ENCODE data around the gene ORM1.

ORM1 gene

DNA sequence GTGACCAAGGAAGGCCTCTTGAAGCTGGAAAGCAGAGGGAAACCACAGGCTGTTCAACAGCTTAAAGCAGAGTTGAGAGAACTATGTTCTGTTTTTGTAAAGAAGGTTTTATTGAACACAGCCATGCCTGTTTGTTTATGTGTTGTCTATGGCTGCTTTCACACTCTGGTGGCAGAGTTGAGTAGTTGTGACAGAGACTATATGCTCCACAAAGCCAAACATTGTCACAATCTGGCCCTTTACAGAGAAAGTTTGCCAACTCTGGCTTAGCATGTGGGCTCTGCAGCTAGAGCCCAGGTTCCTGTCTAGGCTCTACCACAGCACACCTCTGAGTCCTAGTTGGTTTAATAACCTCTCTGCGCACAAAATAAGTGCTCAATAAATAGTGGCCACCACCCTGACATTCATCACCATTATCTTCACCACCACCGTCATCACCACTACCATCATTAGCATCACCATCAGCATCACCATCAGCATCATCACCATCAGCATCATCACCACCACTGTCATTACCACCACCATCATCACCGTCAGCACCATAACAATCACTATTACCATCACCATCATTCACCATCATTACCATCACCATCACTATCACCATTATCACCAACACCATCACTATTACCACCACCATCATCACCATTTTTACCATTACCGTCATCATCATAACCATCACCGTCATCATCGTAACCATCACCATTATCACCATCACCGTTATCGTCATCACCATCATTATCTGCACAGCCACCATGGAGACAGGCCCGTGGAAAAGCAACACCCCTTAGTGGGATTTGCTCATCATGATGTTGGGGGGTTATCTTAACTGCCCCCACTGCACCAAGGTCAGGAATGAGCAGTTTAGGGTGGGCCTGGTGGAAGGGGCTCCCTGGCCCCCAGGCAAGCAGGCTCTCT is 46.6 kb downstream of the ORM1 start:
- peak; percentile 39 for DNase-seq

DNA sequence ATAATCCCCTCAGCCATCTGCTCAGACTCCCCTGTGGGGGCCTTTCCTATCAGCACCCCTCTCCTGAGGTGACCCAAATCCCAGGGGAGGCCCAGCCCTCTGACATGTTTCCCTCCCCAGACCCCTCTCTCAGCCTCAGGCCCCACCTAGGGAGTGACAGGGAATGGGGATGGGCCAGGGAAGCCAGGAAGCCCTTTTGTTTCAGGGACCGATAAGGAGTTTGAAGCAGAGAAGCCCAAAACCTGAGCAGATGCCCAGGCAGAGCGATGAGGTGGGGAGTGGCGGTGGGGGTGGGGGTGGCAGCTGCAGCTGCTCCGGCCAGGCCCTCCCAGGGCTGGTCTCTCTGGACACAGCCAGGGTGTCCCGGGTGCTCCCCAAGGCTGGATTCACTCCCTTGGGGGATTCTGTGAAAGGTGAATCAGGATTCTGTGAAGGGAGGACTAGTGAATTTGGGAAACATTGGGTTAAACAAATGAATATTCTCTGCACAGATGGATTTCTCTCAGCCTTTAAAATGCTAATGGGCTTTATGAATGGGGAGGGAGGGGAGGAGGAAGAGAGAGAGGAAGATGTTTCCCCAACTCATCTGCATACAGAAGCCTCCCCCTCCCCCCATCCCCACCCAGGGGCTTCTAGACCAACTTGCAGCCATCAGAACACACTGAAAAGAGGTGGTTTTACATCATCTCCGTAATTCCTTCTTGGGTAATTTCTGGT is 47.5 kb downstream of the ORM1 start:
- no peak for DNase-seq

DNA sequence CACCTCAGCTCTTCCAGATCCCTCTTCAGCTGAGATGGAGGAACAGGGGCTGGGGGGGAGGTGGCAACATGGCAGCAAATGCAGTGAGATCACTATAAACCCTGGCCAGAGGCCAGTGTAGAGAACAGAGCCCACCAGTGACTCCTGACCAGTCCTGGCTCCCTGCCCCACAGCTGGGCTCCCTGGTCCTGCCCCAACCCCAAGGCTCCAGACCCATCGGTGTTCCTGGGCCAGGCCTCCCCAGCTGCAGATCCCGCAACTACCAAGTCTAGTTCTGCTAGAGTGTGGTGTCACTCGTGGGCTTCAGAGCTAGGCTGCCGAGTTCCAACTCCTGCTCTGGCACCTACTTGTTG is 48.0 kb downstream of the ORM1 start:
- DNase-seq = no peak

DNA sequence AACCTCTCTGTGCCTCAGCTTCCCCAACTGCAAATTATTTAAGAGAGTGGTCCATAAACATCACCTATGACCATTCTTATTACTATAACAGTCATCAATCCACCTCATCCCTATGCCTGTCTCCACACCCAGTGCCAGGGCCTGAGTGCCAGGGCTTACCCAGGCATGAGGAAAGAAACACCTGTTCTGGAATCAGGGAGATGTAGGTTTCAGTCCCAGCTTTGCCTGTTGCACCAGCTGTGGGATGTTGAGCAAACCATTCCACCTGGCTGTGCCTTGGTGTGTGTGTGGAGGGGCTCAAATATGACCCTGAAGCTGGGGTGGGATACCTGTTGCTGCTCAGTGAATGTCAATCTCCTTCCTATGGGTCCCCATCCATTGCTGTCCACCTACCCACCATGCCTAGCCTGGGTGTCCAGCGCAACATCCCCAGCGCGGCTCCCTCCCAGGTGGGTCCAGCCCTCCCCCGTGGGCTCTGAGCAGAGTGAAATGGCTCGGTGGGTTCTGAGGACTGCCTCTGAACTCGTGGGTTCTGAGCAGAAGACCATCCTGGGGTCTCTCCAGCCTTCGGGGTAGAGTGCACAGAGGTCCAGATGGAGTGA is 48.5 kb downstream of the ORM1 start:
- no peak for DNase-seq

DNA sequence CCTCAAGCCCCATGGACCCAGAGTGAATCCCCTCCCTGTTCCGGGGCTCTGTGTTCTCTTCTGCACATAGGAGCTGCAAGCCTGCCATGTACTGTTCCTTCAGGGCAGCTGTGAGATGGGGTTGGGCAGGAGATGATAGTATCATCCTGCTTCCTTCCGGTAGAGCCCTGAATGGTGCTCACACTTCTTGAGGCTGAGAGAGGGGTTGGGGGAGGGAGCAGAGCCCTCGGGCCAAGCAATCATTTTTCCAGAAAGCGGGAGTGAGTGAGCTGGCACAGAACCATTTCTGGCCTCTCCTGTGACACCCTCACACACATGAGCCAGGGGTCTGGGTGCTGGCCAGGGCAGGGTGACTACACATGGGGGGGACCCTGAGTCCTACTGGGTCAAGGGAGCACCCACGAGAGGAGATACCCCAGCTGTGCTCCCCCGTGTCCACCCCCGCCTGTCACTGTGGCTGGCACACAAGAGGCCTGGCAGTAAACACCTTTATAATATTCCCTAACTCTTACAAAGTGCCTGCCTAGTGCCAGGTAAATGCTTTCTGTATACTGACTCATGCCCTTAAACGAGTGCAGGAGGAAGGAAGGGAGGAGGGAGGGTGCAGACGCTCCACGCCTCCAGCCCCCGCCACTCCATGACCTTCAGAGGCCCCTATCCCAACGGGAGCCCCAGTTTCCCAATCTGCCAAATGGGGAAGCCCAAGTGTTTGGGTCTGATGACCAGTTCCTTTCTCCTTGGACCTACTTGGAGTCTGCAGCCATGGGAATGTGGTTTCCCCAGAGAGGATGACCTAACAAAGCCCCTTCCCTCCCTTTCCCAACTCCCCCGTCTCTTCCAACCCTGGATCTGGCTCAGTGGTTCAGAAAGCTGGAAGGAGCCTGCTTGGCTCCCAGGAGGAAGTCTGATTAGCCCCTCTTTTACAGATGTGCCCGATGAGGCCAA is 49.3 kb downstream of the ORM1 start:
- peak; percentile 66 for DNase-seq

DNA sequence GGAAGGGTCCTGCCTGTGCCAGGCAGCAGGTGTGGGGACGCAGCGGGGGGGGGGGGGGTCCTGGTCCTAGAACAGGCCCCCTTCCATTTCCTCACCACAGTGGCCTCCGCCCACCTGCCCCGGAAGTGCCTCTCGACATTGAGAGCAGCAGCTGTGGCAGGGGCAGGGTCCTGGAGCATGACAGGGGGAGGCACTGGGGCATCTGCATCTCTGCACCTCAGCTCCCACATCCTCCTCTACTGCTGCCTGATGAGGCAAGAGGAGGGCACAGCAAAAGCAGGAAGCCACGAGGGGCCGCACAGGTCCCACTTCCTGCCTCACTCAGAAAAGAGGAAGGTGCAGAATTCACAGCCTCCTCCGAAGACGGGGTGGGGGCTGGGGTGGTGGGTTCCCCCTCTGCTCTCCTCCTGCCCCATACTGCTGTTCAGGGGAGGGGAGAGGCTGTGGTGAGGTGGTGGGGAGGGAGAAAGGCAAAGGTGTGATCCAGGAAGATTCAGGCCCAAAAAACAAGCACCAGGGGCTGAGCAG is 50.1 kb downstream of the ORM1 start:
- peak; percentile 85 for DNase-seq

DNA sequence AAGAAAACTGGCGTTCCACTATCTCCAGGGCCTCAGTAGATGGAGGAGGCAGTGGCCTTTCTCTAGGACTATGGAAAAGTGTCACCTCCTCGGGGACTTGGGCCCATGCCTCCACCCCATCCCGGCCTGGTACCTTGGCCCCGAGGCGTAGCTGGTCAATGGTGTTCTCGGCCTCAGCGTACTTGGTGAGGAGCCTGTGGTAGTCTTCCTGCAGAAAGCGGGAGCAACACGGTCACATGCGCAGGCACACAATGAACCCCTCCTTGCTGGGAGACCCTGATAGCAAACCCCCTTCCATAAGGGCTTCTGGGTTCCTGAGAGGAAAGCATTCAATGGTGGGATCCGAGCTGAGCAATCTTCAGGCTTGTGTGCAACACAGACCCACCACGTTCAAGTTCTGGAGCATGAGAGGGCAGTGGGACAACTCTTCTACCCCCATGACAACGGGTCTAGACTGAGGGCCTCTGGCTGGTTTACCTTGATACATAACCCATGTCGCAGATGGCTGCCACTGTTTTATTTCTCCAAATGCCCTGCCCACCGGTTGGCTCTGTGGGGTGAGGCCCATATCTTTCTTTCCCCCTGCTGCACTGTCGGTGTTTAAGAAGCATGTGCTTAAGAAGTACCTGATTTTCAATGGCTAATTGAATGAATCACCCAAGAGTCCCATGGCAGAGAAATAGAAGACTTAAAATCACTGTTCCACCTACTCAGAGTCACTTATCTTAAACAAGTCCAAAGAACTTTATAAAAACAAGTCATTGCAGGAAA is 51.2 kb downstream of the ORM1 start:
- DNase-seq = no peak

DNA sequence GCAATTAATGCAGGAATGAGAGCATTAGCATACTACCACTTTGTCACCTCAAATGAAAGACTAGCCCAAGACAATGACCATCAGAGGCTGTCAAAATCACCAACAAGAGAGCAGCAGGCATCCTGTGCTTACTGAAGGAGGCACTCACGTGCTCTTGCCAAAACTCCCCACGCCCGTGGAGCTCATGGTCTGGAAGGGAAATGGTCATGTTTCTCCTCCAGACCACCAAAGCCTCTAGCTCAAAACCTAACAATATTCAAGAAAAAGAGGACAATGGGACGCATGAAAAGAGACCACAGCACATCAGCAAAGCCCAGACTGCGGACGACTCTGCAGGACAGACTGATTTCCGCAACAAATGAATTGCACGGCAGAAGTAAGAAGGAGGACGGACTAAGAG is 52.0 kb downstream of the ORM1 start:
- no peak for DNase-seq

DNA sequence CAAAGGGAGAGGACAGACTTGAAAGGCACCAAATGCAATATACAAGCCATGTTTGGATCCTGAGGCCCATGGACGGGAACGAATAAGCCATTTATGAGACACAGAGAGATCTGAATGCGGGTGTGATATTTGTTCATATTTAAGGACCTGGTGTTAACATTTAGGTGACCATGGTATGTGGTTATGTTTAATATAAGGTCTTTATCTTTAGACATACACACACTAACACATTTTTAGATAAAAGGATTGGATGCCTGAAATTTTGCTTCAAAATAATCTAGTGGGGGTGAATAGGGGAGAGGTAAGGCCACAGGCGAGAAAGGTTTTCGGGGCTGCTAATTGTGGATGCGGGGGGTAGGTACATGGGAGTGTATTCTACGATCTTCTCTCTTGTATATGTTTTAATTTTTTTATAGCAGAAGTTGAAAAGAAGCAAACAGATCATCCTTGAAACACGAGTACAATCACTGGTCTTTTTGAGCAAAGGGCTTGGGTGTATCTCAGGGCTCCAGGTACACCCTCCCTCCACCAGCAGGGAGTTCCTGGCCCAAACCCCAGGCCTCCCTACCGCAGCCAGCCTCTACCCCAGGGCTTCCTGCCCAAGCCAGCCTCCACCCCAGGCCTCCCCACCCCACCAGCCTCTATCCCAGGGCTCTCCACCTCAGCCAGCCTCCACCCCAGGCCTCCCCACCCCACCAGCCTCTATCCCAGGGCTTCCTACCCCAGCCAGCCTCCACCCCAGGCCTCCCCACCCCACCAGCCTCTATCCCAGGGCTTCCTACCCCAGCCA is 52.7 kb downstream of the ORM1 start:
- no peak for DNase-seq
